Breast epithelium (tissue), 3 donors: ENCODE measurements around the gene NPTX1.

ENCODE experiments used
- POLR2A ChIP-seq: fragments of 450-650 bp; IDR thresholded peaks from one replicate; pipeline ENCODE4 v1.6.1; 2016; ENCODE audit warnings: antibody characterized with exemption, mild to moderate bottlenecking, moderate library complexity
- POLR2AphosphoS5 ChIP-seq, 3 donors: sonication (generic); formaldehyde crosslinking; IDR thresholded peaks; one replicate each; pipeline ENCODE4 v1.6.1; 2017; ENCODE audit warnings: antibody characterized with exemption in 3 of 3
- TF ChIP-seq, protein P1 (sequence below), 3 donors: fragments of 450-650 bp; IDR thresholded peaks; one replicate each; pipeline ENCODE4 v1.5.1; 2016 to 2017; ENCODE audit warnings: antibody characterized with exemption in 3 of 3, mild to moderate bottlenecking in 3 of 3, moderate library complexity in 3 of 3

DNA sequence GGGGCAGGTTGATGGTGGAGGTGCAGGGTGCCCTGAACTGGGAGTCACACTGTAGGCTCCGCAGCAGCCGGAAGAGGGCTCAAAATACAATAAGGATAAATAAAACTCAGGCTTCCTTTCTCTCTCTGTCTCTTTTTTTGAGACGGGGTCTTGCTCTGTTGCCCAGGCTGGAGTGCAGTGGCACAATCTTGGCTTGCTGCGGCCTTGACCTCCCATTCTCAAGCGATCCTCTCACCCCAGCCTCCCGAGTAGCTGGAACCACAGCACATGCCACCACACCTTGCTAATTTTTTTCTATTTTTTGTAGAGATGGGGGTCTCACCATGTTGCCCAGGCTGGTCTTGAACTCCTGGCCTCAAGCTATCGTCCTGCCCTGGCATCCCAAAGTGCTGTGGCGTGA, 32.9 kb upstream of the NPTX1 start:
- TF ChIP-seq, protein P1, sequence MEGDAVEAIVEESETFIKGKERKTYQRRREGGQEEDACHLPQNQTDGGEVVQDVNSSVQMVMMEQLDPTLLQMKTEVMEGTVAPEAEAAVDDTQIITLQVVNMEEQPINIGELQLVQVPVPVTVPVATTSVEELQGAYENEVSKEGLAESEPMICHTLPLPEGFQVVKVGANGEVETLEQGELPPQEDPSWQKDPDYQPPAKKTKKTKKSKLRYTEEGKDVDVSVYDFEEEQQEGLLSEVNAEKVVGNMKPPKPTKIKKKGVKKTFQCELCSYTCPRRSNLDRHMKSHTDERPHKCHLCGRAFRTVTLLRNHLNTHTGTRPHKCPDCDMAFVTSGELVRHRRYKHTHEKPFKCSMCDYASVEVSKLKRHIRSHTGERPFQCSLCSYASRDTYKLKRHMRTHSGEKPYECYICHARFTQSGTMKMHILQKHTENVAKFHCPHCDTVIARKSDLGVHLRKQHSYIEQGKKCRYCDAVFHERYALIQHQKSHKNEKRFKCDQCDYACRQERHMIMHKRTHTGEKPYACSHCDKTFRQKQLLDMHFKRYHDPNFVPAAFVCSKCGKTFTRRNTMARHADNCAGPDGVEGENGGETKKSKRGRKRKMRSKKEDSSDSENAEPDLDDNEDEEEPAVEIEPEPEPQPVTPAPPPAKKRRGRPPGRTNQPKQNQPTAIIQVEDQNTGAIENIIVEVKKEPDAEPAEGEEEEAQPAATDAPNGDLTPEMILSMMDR (IDR thresholded peaks at IDR 0.05), result no peak
- TF ChIP-seq POLR2A, result no peak
- no peak for TF ChIP-seq POLR2AphosphoS5 (IDR thresholded peaks at IDR 0.05)
